HEK293 (cell line): ENCODE data around the gene WAS.
"Not testable (repeated sequence)": the region's sequence is repeated elsewhere in the genome, so short reads cannot be mapped to it uniquely, and the experiment has no call there.

ENCODE experiments used
- CTCF ChIA-PET: fragments of 350-600 bp; formaldehyde crosslinking; extraction: SDS; loops from one replicate; lab custom pipeline; 2021; ENCODE audit warnings: antibody characterized with exemption; lab: Yijun Ruan, JAX
- POLR2A ChIA-PET: fragments of 300-600 bp; formaldehyde crosslinking; extraction: SDS; loops from one replicate; lab custom pipeline; 2020; ENCODE audit warnings: antibody characterized with exemption, inconsistent platforms; lab: Yijun Ruan, JAX
- H3K27ac ChIP-seq: fragments of 200-500 bp; sonication (Bioruptor generic); 2 replicates; pipeline ENCODE4 v1.5.1; 2014; ENCODE audit warnings: low read depth, low read length, control low read depth, inconsistent platforms; ENCODE audit errors: extremely low read depth
- H3K36me3 ChIP-seq, 2 experiments: fragments of 200-500 bp in 1 of 2; sonication (Bioruptor generic) in 1 of 2; 1 replicate in 1 of 2; 2 replicates in 1 of 2; pipeline ENCODE4 v1.5.1; 2014 to 2017; ENCODE audit warnings: inconsistent platforms in 2 of 2, low read length in 2 of 2; ENCODE audit not compliant: control insufficient read depth in 2 of 2, insufficient read depth in 1 of 2
- H3K4me1 ChIP-seq: fragments of 200-500 bp; sonication (Bioruptor generic); 2 replicates; pipeline ENCODE4 v1.5.1; 2014; ENCODE audit warnings: mild to moderate bottlenecking, low read length, inconsistent platforms; ENCODE audit not compliant: control insufficient read depth, insufficient read depth
- H3K4me3 ChIP-seq: 2 replicates; pipeline ENCODE4 v1.5.1; 2011; ENCODE audit warnings: low read depth, mild to moderate bottlenecking, control low read depth, low read length, moderate library complexity
- H3K9me3 ChIP-seq: fragments of 200-500 bp; sonication (Bioruptor generic); 2 replicates; pipeline ENCODE4 v1.5.1; 2014; ENCODE audit warnings: low read depth, low read length, inconsistent platforms; ENCODE audit not compliant: control insufficient read depth, insufficient read depth
- ATF2 ChIP-seq: fragments of 450-650 bp; formaldehyde crosslinking; IDR thresholded peaks from 2 replicates; pipeline ENCODE4 v1.5.1; 2016; ENCODE audit warnings: missing biosample characterization, missing genetic modification characterization, low read depth
- GLIS2 ChIP-seq: fragments of 450-650 bp; formaldehyde crosslinking; IDR thresholded peaks from 2 replicates; pipeline ENCODE4 v1.5.1; 2016; ENCODE audit warnings: missing biosample characterization, missing genetic modification characterization
- KLF1 ChIP-seq: fragments of 450-650 bp; formaldehyde crosslinking; IDR thresholded peaks from 2 replicates; pipeline ENCODE4 v1.5.1; 2016; ENCODE audit warnings: missing biosample characterization, missing genetic modification characterization
- KLF10 ChIP-seq: fragments of 450-650 bp; IDR thresholded peaks from 2 replicates; pipeline ENCODE4 v1.5.1; 2018; ENCODE audit warnings: missing biosample characterization, mild to moderate bottlenecking, missing genetic modification characterization
- WT1 ChIP-seq: fragments of 450-650 bp; formaldehyde crosslinking; IDR thresholded peaks from 2 replicates; pipeline ENCODE4 v1.5.1; 2016; ENCODE audit warnings: missing biosample characterization, missing genetic modification characterization
- ZBTB44 ChIP-seq: fragments of 450-650 bp; IDR thresholded peaks from 2 replicates; pipeline ENCODE4 v1.5.1; 2018; ENCODE audit warnings: missing biosample characterization, mild to moderate bottlenecking, missing genetic modification characterization
- ZBTB6 ChIP-seq: fragments of 450-650 bp; formaldehyde crosslinking; IDR thresholded peaks from 2 replicates; pipeline ENCODE4 v1.5.1; 2017; ENCODE audit warnings: missing biosample characterization, missing genetic modification characterization
- ZNF140 ChIP-seq: fragments of 450-650 bp; formaldehyde crosslinking; IDR thresholded peaks from 2 replicates; pipeline ENCODE4 v1.5.1; 2016; ENCODE audit warnings: missing biosample characterization, missing genetic modification characterization
- ZNF146 ChIP-seq: fragments of 450-650 bp; formaldehyde crosslinking; IDR thresholded peaks from 2 replicates; pipeline ENCODE4 v1.5.1; 2016; ENCODE audit warnings: missing biosample characterization, missing genetic modification characterization
- ZNF280C ChIP-seq: fragments of 450-650 bp; formaldehyde crosslinking; IDR thresholded peaks from 2 replicates; pipeline ENCODE4 v1.5.1; 2016; ENCODE audit warnings: missing biosample characterization, missing genetic modification characterization
- ZNF280D ChIP-seq: fragments of 450-650 bp; formaldehyde crosslinking; IDR thresholded peaks from 2 replicates; pipeline ENCODE4 v1.5.1; 2016; ENCODE audit warnings: missing biosample characterization, missing genetic modification characterization
- ZNF530 ChIP-seq: fragments of 450-650 bp; formaldehyde crosslinking; IDR thresholded peaks from 2 replicates; pipeline ENCODE4 v1.5.1; 2016; ENCODE audit warnings: low read depth, missing biosample characterization, missing genetic modification characterization
- ZNF610 ChIP-seq: fragments of 450-650 bp; formaldehyde crosslinking; IDR thresholded peaks from 2 replicates; pipeline ENCODE4 v1.5.1; 2016; ENCODE audit warnings: missing biosample characterization, missing genetic modification characterization, borderline replicate concordance
- ZNF645 ChIP-seq: fragments of 450-650 bp; formaldehyde crosslinking; IDR thresholded peaks from 2 replicates; pipeline ENCODE4; 2016; ENCODE audit warnings: missing biosample characterization, missing genetic modification characterization
- ZNF658 ChIP-seq: fragments of 450-650 bp; formaldehyde crosslinking; IDR thresholded peaks from 2 replicates; pipeline ENCODE4; 2016; ENCODE audit warnings: missing biosample characterization, missing genetic modification characterization

The WAS gene

GRCh38 chrX:48681539-48682183 lies 1.9 kb upstream of the WAS start:
- Histone ChIP-seq H3K4me3 (no peak overlapping the region), H3K4me1 (peaks cover 3% of the 10 kb centered on the region; the same call in 1 of the 2 replicates), H3K9me3 (no peaks in the 10 kb centered on the region), H3K36me3 (no peaks in the 10 kb centered on the region), H3K27ac (no peak overlapping the region)
- ChIA-PET CTCF (interaction anchor here (0.7 kb wide), 1 partner anchor 1145 kb away, joined by 3 read pairs; no protein-coding TSS in a partner anchor), POLR2A (no interaction called here)
- TF ChIP-seq ATF2 (tag by site-specific recombination), result no peak
- TF ChIP-seq ZNF610, result no peak
- TF ChIP-seq ZNF280C, result no peak
- no peak for TF ChIP-seq ZNF530 (tag by site-specific recombination)
- no peak for TF ChIP-seq ZNF146 (tag by site-specific recombination)
- no peak for TF ChIP-seq ZNF140 (tag by site-specific recombination)
- TF ChIP-seq KLF1, result no peak
- TF ChIP-seq KLF10, result no peak
- no peak for TF ChIP-seq WT1 (tag by site-specific recombination)
- TF ChIP-seq ZNF658 (tag by site-specific recombination), result no peak
- TF ChIP-seq GLIS2 (tag by site-specific recombination), result no peak
- no peak for TF ChIP-seq ZNF645 (tag by site-specific recombination)
- TF ChIP-seq ZBTB44, result no peak
- TF ChIP-seq ZBTB6 (tag by site-specific recombination), result no peak
- TF ChIP-seq ZNF280D (tag by site-specific recombination), result no peak

- H3K36me3 ChIP-seq, H3K9me3 ChIP-seq, H3K27ac ChIP-seq, H3K4me3 ChIP-seq, H3K4me1 ChIP-seq: not testable (repeated sequence)
- ChIA-PET CTCF (interaction anchor here (0.7 kb wide), 1 partner anchor 32 kb away, joined by 3 read pairs; no protein-coding TSS in a partner anchor), POLR2A (interaction anchor here (0.8 kb wide), 1 partner anchor 14 kb away, joined by 3 read pairs; the partner anchor contains the start of gene SUV39H1)
These were observed 804 bp upstream of the WAS start for GRCh38 chrX:48682795-48683194.
